Naive thymus-derived CD4-positive, alpha-beta T cell (primary cell): ENCODE measurements around the gene PLCB3. TPM values are rescaled to one million over a fixed set of nuclear protein-coding genes. Genes with fewer than 3 reads are reported as not detected.

ENCODE experiments used
- ATAC-seq: fragments of 150-1000 bp; cut with Tn5 transposase; 2 replicates; pipeline ENCODE4 v1.10.0; 2021; ENCODE audit warnings: mild to moderate bottlenecking, moderate library complexity
- CTCF ChIA-PET: fragments of 350-600 bp; sonication (Branson Sonifier 250); formaldehyde crosslinking; loops from one replicate; lab custom pipeline; 2021; ENCODE audit warnings: antibody characterized with exemption; lab: Charles Lee
- POLR2A ChIA-PET: fragments of 350-600 bp; sonication (Branson Sonifier 250); formaldehyde crosslinking; loops from one replicate; lab custom pipeline; 2021; ENCODE audit warnings: antibody characterized with exemption, inconsistent platforms; lab: Charles Lee
- DNase-seq, 9 donors: peaks; one replicate each; pipeline versions ENCODE4 v3.0.0 to v3.0.0-alpha.2; 2020 to 2022; ENCODE audit warnings: mixed read lengths in 1 of 9
- H3K27ac ChIP-seq: one replicate; pipeline ENCODE4 v1.7.0; 2013; ENCODE audit warnings: mild to moderate bottlenecking, low read depth, low read length, moderate library complexity
- H3K27me3 ChIP-seq, 2 donors: one replicate each; pipeline ENCODE4 v1.7.0; 2013; ENCODE audit warnings: low read length in 2 of 2, mild to moderate bottlenecking in 2 of 2, moderate library complexity in 2 of 2; ENCODE audit not compliant: control insufficient read depth in 2 of 2, insufficient read depth in 2 of 2
- H3K36me3 ChIP-seq, 3 experiments: 1 replicate in 2 of 3; 2 replicates in 1 of 3; pipeline ENCODE4 v1.7.0; 2013; ENCODE audit warnings: low read length in 3 of 3, mild to moderate bottlenecking in 3 of 3, moderate library complexity in 1 of 3; ENCODE audit not compliant: insufficient read depth in 3 of 3, control insufficient read depth in 2 of 3
- H3K4me1 ChIP-seq, 2 donors: one replicate each; pipeline ENCODE4 v1.7.0; 2013; ENCODE audit warnings: low read length in 2 of 2, mild to moderate bottlenecking in 2 of 2, moderate library complexity in 1 of 2; ENCODE audit not compliant: control insufficient read depth in 2 of 2, insufficient read depth in 2 of 2
- H3K4me3 ChIP-seq: 2 replicates; pipeline ENCODE4 v1.7.0; 2013; ENCODE audit warnings: mild to moderate bottlenecking, low read length
- H3K9me3 ChIP-seq, 3 experiments: 1 replicate in 2 of 3; 2 replicates in 1 of 3; pipeline ENCODE4 v1.7.0; 2013; ENCODE audit warnings: low read length in 3 of 3; ENCODE audit not compliant: control insufficient read depth in 2 of 3
- H3K27ac Mint-ChIP-seq, 9 donors: one replicate each; pipeline ENCODE4 v1.8.0; 2020 to 2022; ENCODE audit warnings: mixed read lengths in 9 of 9, mild to moderate bottlenecking in 8 of 9, moderate library complexity in 5 of 9, inconsistent platforms in 2 of 9
- H3K27me3 Mint-ChIP-seq, 5 donors: one replicate each; pipeline ENCODE4 v1.8.0; 2021 to 2022; ENCODE audit warnings: mixed read lengths in 5 of 5, mild to moderate bottlenecking in 1 of 5
- H3K36me3 Mint-ChIP-seq, 5 donors: one replicate each; pipeline ENCODE4 v1.8.0; 2020 to 2022; ENCODE audit warnings: mixed read lengths in 5 of 5, mild to moderate bottlenecking in 3 of 5, inconsistent platforms in 1 of 5
- H3K4me1 Mint-ChIP-seq, 7 donors: one replicate each; pipeline ENCODE4 v1.8.0; 2020 to 2022; ENCODE audit warnings: mixed read lengths in 7 of 7, mild to moderate bottlenecking in 3 of 7, inconsistent platforms in 1 of 7
- H3K4me3 Mint-ChIP-seq, 10 donors: one replicate each; pipeline ENCODE4 v1.8.0; 2020 to 2022; ENCODE audit warnings: mild to moderate bottlenecking in 10 of 10, mixed read lengths in 10 of 10, moderate library complexity in 6 of 10, inconsistent platforms in 2 of 10
- H3K9me3 Mint-ChIP-seq, 11 donors: one replicate each; pipeline ENCODE4 v1.8.0; 2020 to 2022; ENCODE audit warnings: mixed read lengths in 11 of 11, mild to moderate bottlenecking in 4 of 11, inconsistent platforms in 1 of 11, moderate library complexity in 1 of 11
- intact Hi-C, 2 donors: fragments of 100-400 bp; cut with micrococcal nuclease; formaldehyde crosslinking; loops; one replicate each; pipeline ENCODE4 v1.15.1; 2023
- polyA plus RNA-seq, 2 donors: library from polyadenylated mRNA; unstranded; fragments of 300-500 nt; fragmentation: Illumina TruSeq; gene quantifications; one replicate each; pipeline ENCODE4 v1.2.3, GENCODE V29; 2021
- total RNA-seq, 6 experiments: library from RNA in 5 of 6; stranded (reverse) in 5 of 6; gene quantifications; 1 replicate in 5 of 6; 2 replicates in 1 of 6; pipeline ENCODE4 v1.2.3 and lab custom pipeline; 2021 to 2026

Gene PLCB3
- total and polyA plus RNA-seq, 7 experiments from 2014 or later = 0.19 to 12.1 (median 7.1) TPM

- H3K4me3 ChIP-seq = peak within 1 kb of the TSS; percentile 60
- Mint-ChIP-seq H3K4me3 (peak within 1 kb of the TSS; percentile 85 to 99 (median 96)), H3K4me1 (peaks cover 20 to 40% (median 27%) of the 10 kb centered on the region in 7 donors), H3K36me3 (peaks cover 0 to 23% (median 6%) of the 10 kb centered on the region in 5 donors), H3K9me3 (no peaks in the 10 kb centered on the region), H3K27ac (peak within 1 kb of the TSS; percentile 97 to 100 (median 100)), H3K27me3 (no peaks in the 10 kb centered on the region)
- peaks cover 0 to 55% (median 0%) of the 10 kb centered on the region in 3 experiments for H3K36me3 ChIP-seq
- CTCF ChIA-PET = interaction anchor here (0.5 to 2.5 kb wide), 26 partner anchors 11 to 1191 kb away, joined by 3 to 18 read pairs (median 4); partner anchors contain the start of genes BAD, CATSPERZ, CCDC88B and ESRRA
- peak; percentile 93 to 97 (median 96) for DNase-seq
- intact Hi-C loops = loop anchor here (1.0 to 5.0 kb wide), 16 partner anchors 13 to 1539 kb away; partner anchors contain the start of genes CCDC88B (in 2 of the 2), ESRRA (in 2 of the 2), FKBP2 (in 2 of the 2) and GPR137 (in 2 of the 2)
- POLR2A ChIA-PET = interaction anchor here (0.5 to 4.2 kb wide), 36 partner anchors 10 to 1653 kb away, joined by 3 to 45 read pairs (median 5); partner anchors contain the start of genes BAD, C11orf98, CATSPERZ and CCDC88B
- peak within 1 kb of the TSS; percentile 92 for H3K27ac ChIP-seq
- no peaks in the 10 kb centered on the region for H3K27me3 ChIP-seq
- peak; percentile 87 for ATAC-seq
- H3K4me1 ChIP-seq = peaks cover 7 to 10% of the 10 kb centered on the region in 2 donors
- H3K9me3 ChIP-seq = no peaks in the 10 kb centered on the region
Observed at GRCh38 chr11:64317961-64318765, 66.8 kb downstream of the PLCB3 start, which contains the start of gene PRDX5. TSS of gene PRDX5 (plus strand) at chr11:64318121. CDS start at chr11:64318216, 95 bp downstream.

Other genes starting within 250 kb of the PLCB3 start
- not detected for gene FLRT1, start 215.6 kb upstream of the PLCB3 start, total RNA-seq
- gene FLRT1, start 215.6 kb upstream of the PLCB3 start, polyA plus RNA-seq = under 1 TPM; 0.05 to 0.12 TPM
- 10 to 100 TPM in 2 of 5 experiments, 1 to 10 TPM in 3; 5.4 to 12.4 (median 8.7) TPM for gene MACROD1, start 85.4 kb upstream of the PLCB3 start, total RNA-seq
- 10 to 100 TPM in 1 of 2 donors, 1 to 10 TPM in 1; 9.7 to 16.2 TPM for gene MACROD1, start 85.4 kb upstream of the PLCB3 start, polyA plus RNA-seq
- gene STIP1, start 65.4 kb upstream of the PLCB3 start, total RNA-seq = 100 to 1,000 TPM in 1 of 5 experiments, 10 to 100 TPM in 4; 45.1 to 243 (median 88.8) TPM
- gene STIP1, start 65.4 kb upstream of the PLCB3 start, polyA plus RNA-seq = 100 to 1,000 TPM in 1 of 2 donors, 10 to 100 TPM in 1; 56.6 to 123 TPM
- 100 to 1,000 TPM in 4 of 5 experiments, 10 to 100 TPM in 1; 77.1 to 209 (median 120) TPM for gene FERMT3, start 44.8 kb upstream of the PLCB3 start, total RNA-seq
- gene FERMT3, start 44.8 kb upstream of the PLCB3 start, polyA plus RNA-seq = 100 to 1,000 TPM; 119 to 186 TPM
- 10 to 100 TPM; 24.0 to 53.0 (median 27.2) TPM for gene TRPT1, start 25.3 kb upstream of the PLCB3 start, total RNA-seq
- 10 to 100 TPM; 50.0 to 53.7 TPM for gene TRPT1, start 25.3 kb upstream of the PLCB3 start, polyA plus RNA-seq
- gene NUDT22, start 25.3 kb upstream of the PLCB3 start, total RNA-seq = 10 to 100 TPM; 47.8 to 94.0 (median 78.3) TPM
- 10 to 100 TPM; 40.7 to 51.2 TPM for gene NUDT22, start 25.3 kb upstream of the PLCB3 start, polyA plus RNA-seq
- gene DNAJC4, start 21.0 kb upstream of the PLCB3 start, total RNA-seq = 10 to 100 TPM; 39.3 to 61.7 (median 47.4) TPM
- 10 to 100 TPM; 24.3 to 26.7 TPM for gene DNAJC4, start 21.0 kb upstream of the PLCB3 start, polyA plus RNA-seq
- 10 to 100 TPM; 30.6 to 99.5 (median 88.0) TPM for gene VEGFB, start 16.9 kb upstream of the PLCB3 start, total RNA-seq
- gene VEGFB, start 16.9 kb upstream of the PLCB3 start, polyA plus RNA-seq = 10 to 100 TPM; 12.9 to 15.3 TPM
- gene FKBP2, start 10.4 kb upstream of the PLCB3 start, total RNA-seq = 10 to 100 TPM; 20.3 to 46.6 (median 33.5) TPM
- 10 to 100 TPM; 61.8 to 81.4 TPM for gene FKBP2, start 10.4 kb upstream of the PLCB3 start, polyA plus RNA-seq
- gene PPP1R14B, start 4.6 kb upstream of the PLCB3 start, total RNA-seq = 100 to 1,000 TPM in 1 of 5 experiments, 10 to 100 TPM in 4; 20.1 to 116 (median 26.0) TPM
- gene PPP1R14B, start 4.6 kb upstream of the PLCB3 start, polyA plus RNA-seq = 10 to 100 TPM; 23.9 to 29.5 TPM
- 10 to 100 TPM; 17.5 to 41.1 (median 22.7) TPM for gene BAD, start 33.1 kb downstream of the PLCB3 start, total RNA-seq
- 10 to 100 TPM; 40.3 TPM for gene BAD, start 33.1 kb downstream of the PLCB3 start, polyA plus RNA-seq
- 10 to 100 TPM; 25.2 to 45.9 (median 34.3) TPM for gene GPR137, start 34.3 kb downstream of the PLCB3 start, total RNA-seq
- 1 to 10 TPM; 4.9 to 5.4 TPM for gene GPR137, start 34.3 kb downstream of the PLCB3 start, polyA plus RNA-seq
- under 1 TPM in 1 of 5 experiments, not detected in 4; 0.42 TPM for gene KCNK4, start 39.8 kb downstream of the PLCB3 start, total RNA-seq
- not detected for gene KCNK4, start 39.8 kb downstream of the PLCB3 start, polyA plus RNA-seq
- gene CATSPERZ, start 48.8 kb downstream of the PLCB3 start, total RNA-seq = under 1 TPM in 1 of 5 experiments, not detected in 4; 0.60 TPM
- not detected for gene CATSPERZ, start 48.8 kb downstream of the PLCB3 start, polyA plus RNA-seq
- gene ESRRA, start 54.0 kb downstream of the PLCB3 start, total RNA-seq = 10 to 100 TPM; 23.7 to 42.0 (median 27.9) TPM
- 10 to 100 TPM in 1 of 2 donors, 1 to 10 TPM in 1; 5.3 to 12.9 TPM for gene ESRRA, start 54.0 kb downstream of the PLCB3 start, polyA plus RNA-seq
- 100 to 1,000 TPM in 4 of 5 experiments, 10 to 100 TPM in 1; 90.9 to 208 (median 152) TPM for gene TRMT112, start 66.0 kb downstream of the PLCB3 start, total RNA-seq
- gene TRMT112, start 66.0 kb downstream of the PLCB3 start, polyA plus RNA-seq = 100 to 1,000 TPM; 527 to 613 TPM
- gene PRDX5, start 66.6 kb downstream of the PLCB3 start, total RNA-seq = 10 to 100 TPM; 41.4 to 99.2 (median 55.2) TPM
- 100 to 1,000 TPM; 184 to 195 TPM for gene PRDX5, start 66.6 kb downstream of the PLCB3 start, polyA plus RNA-seq
- 100 to 1,000 TPM in 3 of 5 experiments, 10 to 100 TPM in 2; 73.4 to 182 (median 116) TPM for gene CCDC88B, start 88.7 kb downstream of the PLCB3 start, total RNA-seq
- gene CCDC88B, start 88.7 kb downstream of the PLCB3 start, polyA plus RNA-seq = 10 to 100 TPM; 12.8 to 35.1 TPM
- gene RPS6KA4, start 107.6 kb downstream of the PLCB3 start, total RNA-seq = 10 to 100 TPM; 14.2 to 35.7 (median 27.9) TPM
- 1 to 10 TPM; 4.6 to 7.7 TPM for gene RPS6KA4, start 107.6 kb downstream of the PLCB3 start, polyA plus RNA-seq